NCI-H226 (cell line): ENCODE results near the gene FRMD4A.
A peak's percentile ranks its signal among the peaks of the same experiment; 100 is the strongest.
"Not testable (repeated sequence)": the region's sequence is repeated elsewhere in the genome, so short reads cannot be mapped to it uniquely, and the experiment has no call there.

Experiments used
- DNase-seq: peaks from one replicate; pipeline ENCODE4 v3.0.0-alpha.2; 2015

Gene FRMD4A

GRCh38 chr10:13731799-13732198 is 598.9 kb downstream of the FRMD4A start:
- DNase-seq, result no peak

- DNase-seq, result no peak
Measured at GRCh38 chr10:13730956-13731355, 599.8 kb downstream of the FRMD4A start.

GRCh38 chr10:13730306-13730652 is 600.4 kb downstream of the FRMD4A start:
- DNase-seq, result no peak

- DNase-seq, result no peak
Measured at GRCh38 chr10:13729586-13730305, 601.0 kb downstream of the FRMD4A start.

GRCh38 chr10:13728898-13729535 is 601.7 kb downstream of the FRMD4A start:
- DNase-seq, result no peak

- no peak for DNase-seq
Measured at GRCh38 chr10:13725594-13725993, 605.1 kb downstream of the FRMD4A start.

GRCh38 chr10:13724484-13724883 is 606.2 kb downstream of the FRMD4A start:
- no peak for DNase-seq

- DNase-seq, result no peak
Measured at GRCh38 chr10:13722747-13723653, 607.7 kb downstream of the FRMD4A start.

- no peak for DNase-seq
Measured at GRCh38 chr10:13721486-13721885, 609.2 kb downstream of the FRMD4A start.

- DNase-seq, result no peak
Measured at GRCh38 chr10:13720699-13721098, 610.0 kb downstream of the FRMD4A start.

- no peak for DNase-seq
Measured at GRCh38 chr10:13719425-13719824, 611.3 kb downstream of the FRMD4A start.

GRCh38 chr10:13718820-13719219 is 611.9 kb downstream of the FRMD4A start:
- DNase-seq, result no peak

GRCh38 chr10:13717936-13718772 is 612.6 kb downstream of the FRMD4A start:
- peak; percentile 90 for DNase-seq

- DNase-seq, result no peak
Measured at GRCh38 chr10:13717571-13717935, 613.2 kb downstream of the FRMD4A start.

- DNase-seq, result peak; percentile 45
Measured at GRCh38 chr10:13716081-13717071, 614.3 kb downstream of the FRMD4A start.

- not testable (repeated sequence) for DNase-seq
Measured at GRCh38 chr10:13715596-13715995, 615.1 kb downstream of the FRMD4A start.

- no peak for DNase-seq
Measured at GRCh38 chr10:13715100-13715499, 615.6 kb downstream of the FRMD4A start.

GRCh38 chr10:13712837-13713581 is 617.7 kb downstream of the FRMD4A start:
- peak; percentile 87 for DNase-seq

GRCh38 chr10:13712476-13712836 is 618.3 kb downstream of the FRMD4A start:
- no peak for DNase-seq

- DNase-seq, result no peak
Measured at GRCh38 chr10:13711291-13711690, 619.4 kb downstream of the FRMD4A start.
